Effector CD8-positive, alpha-beta T cell (primary cell): Measurements from ENCODE around the gene TBCD.
A peak's percentile ranks its signal among the peaks of the same experiment; 100 is the strongest.

Experiments used
- DNase-seq: peaks from one replicate; lab custom pipeline; 2025; lab: John Stamatoyannopoulos, UW

Gene TBCD

DNA sequence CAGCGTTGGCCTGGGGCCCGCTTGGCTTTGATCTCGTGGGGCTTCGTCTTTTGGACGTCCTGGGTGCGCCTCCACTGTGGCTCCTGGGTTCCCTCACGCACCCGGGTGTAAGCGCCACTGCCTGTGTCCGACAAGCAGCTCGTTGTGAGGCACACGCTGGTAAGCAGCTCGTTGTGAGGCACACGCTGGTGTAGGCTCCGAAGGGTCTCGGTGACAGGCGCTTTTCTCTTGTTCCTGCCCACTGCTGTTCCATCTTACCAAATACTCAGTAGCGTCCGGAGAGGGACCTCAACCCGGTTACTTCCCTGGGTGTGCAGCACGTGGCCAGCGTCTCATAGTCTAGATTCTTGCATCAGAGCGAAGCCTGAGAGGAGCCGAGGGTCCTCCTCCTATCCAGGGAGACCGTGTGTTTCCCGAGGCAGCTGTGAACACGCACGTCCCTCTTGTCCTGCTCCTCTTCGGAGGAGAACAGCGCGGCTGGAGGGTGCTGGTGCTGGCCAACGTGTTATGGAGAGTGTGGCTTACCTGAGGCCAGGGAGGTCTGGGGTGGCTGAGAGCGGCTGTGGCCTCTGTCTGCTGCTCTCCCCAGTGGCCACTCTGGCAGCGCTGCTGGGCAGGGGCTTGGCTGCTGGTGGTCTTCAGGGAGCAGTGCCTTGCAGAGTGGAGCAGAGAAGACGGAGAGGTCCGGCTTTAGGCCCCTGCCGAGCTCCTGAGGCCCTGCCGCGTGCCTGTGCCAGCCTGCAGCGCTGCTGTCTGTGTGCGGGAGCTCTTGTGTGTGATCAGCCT, 120.1 kb downstream of the TBCD start:
- DNase-seq = no peak

DNA sequence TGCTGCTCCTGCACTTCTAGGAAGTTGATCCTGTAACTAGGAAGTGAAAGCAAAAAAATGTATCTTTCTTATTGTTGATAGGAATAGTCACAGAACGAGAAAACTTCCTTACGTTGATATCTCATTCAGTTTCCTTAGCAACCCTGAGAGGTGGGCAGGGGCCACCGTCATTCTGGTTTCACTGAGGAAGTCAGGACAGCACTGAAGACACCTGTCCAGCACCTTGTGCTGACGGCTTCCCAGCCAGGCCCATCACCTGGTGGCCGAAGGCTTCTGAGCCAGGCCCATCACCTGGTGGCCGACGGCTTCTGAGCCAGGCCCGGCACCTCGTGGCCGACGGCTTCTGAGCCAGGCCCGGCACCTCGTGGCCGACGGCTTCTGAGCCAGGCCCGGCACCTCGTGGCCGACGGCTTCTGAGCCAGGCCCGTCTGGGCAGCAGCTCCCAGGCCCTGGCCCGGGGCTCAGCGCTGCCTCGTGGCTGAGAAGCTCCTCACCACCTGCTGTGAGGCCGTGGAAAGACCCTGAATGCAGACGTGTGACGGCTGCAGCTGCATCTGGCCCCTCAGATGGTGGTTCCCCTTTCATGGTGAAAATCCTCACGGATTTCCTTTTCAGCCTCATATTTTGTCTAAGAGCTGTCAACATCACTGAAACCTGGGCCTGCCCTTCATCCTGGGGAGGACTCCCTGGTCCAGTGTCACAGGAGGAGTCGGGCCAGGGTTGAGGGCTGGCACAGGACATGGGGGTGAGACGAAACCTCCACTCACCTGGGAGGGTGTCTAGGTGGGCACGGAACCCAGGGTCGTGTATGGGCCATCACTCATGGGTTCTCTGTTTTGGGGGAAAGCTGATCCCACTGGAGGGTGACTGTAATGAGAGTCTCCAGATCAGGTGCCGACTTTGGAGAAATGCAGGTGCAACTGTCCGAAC, 121.0 kb downstream of the TBCD start:
- no peak for DNase-seq

DNA sequence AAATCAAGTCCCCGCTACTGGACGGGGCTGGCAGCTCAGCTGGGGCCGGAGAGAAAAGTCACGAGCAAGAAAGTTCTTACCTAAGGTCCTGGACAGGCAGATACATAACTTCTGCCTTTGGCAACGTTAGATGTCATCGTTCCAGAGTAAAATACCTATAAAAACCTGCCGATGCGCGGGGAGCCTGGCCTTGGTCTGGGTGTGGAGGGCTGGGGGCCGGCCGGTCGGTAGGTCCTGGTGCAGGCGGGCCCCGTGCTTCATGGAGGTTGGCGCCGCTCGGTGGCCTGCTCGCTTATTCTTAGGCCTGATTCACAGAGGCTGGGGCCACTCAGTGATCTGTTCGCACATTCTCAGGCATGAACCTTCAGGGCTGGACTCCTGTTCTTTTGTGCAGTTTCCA, 121.7 kb downstream of the TBCD start:
- no peak for DNase-seq

DNA sequence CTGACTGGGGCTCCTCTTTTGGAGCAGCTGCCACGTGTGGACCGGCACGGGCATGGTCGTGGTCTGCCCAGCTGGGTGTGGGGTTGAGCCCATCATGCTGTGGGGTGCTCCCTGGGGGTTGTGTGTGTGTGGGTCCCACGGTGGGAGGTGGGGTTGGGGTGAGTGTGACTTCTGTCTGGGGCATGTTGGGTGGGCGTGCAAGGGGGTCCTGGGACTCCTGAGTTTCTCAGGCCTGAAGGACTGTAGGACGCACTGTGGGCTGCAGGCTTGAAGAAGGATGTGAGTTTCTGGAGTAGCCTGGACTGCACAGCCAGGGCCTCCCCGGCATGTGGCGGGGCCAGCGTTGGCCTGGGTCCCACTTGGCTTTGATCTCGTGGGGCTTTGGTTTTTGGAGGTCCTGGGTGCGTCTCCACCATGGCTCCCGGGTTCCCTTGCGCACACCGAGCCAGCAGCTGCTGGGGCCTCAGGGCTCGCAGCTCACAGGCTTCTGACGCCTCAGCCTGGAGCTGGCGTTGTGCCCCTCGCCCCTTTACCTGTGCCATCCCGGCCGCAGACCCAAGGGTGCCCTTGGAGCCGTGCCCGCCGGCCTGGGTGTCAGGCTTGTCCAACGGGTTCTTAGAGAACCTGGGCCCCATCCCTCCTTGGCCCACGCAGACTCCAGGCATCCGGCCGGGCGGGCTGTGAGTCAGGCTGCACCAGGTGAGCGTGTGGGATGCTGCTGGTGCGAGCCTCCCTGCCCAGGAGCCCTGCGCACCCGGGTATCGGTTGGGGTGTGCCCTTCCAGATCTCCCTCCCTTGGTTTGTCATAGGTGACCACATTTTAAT, 122.4 kb downstream of the TBCD start:
- DNase-seq = no peak

DNA sequence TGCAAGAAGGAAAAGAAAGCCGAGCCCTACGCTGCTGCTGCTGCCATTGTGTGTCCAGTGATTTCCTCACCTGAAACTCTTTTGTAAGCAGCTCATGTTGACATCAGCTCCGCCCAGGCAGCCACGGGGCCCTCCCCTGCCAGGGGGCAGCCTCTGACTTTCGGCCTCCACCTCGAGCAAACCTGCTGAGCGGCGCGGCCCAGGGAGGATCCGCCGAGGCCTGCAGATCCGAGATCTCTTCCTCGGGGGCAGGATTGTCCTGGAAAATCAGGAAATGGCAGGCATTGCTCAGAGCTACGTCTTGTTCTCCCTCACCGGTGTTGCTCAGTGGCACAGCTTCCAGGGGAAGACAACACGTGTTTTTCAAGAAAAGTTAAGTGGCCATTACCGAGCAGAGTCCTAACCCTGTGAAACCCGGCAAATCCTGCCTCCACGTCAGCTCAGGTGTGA, 123.6 kb downstream of the TBCD start:
- DNase-seq = no peak

DNA sequence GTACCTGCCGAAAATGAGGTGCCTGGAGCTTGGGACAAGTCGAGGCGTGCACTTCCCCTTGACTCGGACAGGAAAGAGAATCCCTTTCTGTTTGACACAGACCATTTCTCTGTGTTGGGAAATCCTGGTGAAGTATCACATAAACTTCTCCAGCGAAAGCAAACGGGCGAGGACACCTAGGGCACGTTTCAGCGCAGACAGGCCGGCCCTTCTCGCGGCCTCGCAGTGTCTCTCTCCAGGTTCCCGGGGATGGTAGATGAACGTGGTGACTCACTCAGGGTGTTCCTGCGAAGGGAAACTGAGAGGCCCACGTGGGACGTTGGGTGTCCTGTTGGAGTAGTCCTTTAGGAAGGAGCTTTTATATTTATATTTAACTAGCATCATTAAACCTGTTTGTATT, 124.3 kb downstream of the TBCD start:
- no peak for DNase-seq

DNA sequence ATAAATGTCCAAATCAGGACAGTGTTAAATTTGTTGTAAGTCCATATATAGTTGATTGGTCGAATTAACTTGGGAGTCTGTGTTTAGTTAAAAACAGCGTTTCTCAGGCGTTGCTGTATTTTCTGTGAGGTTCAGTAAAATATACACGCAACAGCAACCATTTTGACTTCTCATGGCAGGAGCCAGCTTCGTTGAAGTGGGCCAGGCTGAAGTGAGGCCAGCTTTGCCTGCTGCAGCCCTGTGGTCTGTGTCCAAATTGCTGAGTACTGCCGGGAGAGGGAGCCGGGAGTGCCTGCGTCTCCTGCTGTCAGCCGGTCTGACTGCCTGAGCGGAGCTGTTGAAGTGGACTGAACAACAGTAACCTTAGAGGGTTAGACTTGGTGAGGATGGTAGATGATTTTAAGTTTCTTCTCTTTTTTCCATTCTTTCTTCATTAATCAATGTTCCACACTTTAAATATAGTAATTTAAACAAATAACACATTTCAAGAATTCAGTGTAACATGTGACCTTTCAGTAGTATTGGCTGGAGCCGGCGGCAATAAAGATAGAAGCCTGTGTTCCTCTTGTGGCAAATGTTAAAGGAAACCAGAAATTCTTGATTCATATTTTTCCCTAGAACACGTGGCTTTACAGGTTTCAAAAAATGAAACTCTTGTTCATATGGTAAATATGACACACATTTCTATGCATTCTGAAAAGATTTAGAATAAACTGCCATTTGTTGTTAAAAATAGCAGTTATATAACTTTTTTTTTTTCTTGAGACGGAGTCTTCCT, 124.9 kb downstream of the TBCD start:
- no peak for DNase-seq

DNA sequence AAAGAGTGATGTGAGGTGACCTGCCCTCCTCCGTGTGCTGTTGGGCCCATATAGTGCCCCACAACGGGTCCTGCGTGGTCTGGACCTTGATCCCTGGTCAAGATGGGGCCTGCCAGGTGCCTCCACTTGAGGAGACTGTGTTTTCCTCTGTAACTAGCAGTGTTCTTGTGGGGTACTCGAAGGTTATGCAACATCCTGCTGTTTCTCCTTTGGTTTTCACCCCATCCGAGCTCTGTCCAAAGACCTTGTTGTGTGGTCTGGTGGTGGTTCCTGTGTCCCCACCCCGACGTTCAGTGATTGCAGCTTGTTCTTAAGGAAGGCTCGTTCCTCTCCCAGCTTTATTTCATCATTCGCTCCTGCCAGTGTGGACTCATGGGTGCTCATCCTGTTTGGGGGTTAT, 126.7 kb downstream of the TBCD start:
- DNase-seq = no peak

DNA sequence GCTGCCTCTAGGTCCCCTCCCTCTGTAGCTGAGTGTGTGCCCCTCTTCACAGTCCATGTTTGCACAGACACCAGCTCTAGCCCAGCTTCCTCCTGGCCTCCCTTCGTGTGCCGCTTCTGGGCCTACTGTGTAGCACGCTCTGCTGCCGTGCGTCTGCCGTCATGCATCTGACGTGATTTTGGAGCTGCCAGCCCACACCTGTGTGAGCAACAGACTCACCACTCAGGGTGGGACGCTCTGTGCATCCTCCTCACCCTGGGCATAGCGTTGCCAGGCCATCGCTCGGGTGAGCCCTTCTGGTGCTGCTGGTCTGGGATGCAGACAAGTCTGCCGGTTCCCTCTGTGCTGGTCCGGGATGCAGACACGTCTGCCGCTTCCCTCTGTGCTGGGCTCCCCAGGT, 127.4 kb downstream of the TBCD start:
- DNase-seq = no peak

DNA sequence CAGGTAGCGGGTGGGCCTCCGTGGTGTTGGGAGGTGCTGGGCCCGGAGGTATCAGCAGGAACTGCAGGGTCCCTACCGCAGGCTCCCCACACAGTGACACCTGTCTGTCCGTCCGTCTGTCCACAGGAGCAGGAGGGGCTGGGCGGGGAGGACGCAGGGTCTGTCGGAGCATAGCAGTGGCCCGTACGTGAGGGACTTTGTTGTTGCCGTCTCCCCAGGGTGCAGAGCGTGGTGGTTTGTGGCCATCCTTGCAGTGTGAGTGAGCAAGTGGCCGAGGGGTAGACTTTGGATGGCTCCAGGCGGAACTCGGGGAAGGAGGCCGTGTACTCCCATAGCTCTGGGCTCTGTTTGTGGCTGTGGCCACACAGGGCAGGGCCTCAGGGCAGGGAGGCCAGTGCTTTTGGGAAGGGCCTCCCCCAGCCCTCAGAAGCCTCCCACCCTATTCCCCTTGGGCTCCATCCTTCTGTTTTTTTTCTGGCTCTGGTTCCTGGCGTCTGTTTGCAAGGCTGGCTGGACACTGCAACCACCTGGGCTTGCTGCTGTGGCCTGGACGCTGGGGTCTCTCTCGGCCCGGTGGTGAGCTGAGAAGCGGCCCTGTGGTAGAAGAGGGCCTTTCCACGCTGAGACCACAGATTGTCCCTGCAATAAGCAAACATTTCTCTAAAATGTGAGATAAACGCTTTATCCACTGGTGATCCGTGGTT, 128.9 kb downstream of the TBCD start:
- no peak for DNase-seq

DNA sequence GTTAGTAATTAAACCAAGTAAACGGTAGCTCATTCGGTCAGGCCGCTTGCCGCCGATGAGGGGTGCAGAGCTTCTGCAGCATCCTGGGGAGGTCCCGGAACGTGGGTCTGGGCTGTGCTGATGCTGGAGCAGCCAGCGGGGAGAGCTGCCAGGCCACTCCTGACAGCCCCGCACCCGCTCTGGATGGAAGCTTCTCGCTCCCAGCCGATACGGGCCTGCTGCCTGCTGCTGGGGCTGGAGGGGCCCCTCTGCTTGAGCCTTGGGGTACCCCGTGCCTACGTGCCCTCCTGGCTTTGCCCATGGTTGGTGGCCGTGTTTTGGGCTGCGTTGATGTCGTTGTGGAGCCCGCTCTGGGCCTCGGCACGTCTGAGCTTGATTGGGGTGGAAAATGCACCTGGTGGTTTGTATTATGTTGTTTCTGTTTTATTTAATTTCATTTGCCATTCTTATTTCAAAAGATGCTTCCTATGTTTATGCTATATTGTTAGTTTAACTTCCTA, 129.5 kb downstream of the TBCD start:
- DNase-seq = no peak

DNA sequence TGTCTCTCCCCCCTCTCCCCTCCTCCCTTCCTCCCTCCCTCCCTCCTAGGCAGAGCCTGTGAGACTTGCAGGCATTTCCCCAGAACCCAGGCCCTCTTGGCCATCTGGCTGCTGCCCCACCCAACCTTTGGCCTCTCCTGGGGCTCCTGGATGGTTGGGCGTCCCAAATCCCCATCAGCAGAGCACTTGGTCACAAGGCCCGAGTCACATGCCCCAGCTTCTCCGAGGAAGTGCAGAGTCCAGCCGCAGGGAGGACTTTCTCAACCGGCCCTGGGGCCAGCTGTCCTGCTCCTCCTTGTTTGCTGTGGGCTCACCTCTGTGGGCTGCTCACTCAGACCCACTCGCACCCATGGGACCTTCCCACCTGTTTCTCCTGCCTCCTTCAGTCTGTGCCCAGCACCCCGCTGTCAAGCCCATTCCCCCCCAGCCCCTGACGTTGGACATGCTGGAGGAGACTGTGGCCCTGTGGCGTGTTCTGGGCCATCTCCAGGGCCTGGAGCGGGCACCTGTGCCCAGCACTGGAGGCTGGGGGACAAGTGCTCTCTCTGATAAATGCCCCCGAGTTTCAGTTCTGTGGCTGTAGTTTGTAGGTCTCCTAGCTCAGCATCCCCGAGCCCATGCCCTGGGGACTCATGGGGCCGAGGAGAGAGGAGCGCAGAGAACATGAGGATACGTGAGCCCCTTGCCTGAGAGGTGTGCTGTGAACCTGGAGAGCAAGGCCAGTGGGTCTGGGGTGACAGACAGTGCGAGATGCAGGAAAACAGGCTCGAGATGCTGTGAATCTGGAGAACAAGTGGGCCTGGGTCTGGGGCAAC, 130.2 kb downstream of the TBCD start:
- no peak for DNase-seq

DNA sequence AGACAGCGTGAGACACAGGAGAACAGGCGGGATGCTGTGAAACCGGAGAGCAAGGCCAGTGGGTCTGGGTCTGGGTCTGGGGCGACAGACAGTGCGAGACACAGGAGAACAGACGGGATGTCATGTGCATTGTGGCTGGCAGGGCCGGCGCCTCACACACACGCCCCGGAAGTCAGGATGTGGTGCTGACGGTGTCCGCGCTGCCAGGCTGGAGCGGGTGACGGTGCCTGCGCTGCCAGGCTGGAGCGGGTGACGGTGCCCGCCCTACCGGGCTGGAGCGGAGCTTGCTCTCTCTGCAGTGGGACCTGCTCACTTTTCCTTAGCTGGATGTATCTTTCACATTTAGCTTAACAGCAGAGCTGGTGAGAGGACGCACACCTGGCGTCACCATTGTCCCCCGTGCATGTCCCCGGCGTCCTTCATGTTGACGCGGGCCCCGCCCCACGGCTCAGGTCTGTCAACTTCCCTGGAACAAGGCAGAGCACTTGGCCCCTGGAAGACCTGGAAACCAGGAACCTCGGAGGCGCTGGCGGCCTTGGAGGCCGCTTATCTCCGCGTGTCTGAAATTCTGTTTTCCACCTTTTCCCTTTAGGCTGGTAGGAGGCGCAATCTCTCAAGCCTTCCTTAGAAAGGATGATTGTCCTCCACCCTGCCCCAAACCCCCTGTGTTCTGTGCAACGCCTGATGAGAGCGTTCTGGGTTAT, 131.0 kb downstream of the TBCD start:
- DNase-seq = peak; percentile 54

DNA sequence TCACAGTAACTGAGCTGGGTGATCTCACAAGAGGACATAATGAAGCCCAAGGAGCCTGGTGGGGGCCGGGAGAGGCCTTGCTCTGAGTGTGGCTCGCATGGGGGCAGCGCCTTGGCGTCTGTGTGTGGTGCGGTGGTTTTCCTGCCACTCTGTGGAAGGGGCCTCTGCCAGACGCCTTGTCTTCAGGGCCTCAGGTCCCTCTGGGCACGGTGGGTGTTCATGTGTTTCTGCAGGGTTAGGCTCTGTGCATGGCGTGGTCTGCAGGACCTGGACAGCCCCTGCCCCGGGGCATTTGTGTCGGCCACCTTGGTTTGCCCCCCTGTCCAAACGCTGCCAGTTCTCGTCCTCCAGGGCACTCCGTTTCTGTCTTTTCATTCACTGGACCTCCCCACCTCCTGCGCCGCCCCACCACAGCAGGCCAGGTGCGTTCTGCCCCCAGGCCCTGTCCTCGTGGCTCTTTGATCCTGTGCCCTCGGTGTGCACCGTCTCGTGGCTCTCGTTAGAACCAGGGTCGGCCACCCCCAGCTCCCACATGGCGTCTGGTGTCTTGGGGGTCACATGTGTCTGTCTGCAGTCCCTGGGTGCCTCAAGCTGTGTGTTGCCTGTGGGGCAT, 131.7 kb downstream of the TBCD start:
- DNase-seq = no peak

DNA sequence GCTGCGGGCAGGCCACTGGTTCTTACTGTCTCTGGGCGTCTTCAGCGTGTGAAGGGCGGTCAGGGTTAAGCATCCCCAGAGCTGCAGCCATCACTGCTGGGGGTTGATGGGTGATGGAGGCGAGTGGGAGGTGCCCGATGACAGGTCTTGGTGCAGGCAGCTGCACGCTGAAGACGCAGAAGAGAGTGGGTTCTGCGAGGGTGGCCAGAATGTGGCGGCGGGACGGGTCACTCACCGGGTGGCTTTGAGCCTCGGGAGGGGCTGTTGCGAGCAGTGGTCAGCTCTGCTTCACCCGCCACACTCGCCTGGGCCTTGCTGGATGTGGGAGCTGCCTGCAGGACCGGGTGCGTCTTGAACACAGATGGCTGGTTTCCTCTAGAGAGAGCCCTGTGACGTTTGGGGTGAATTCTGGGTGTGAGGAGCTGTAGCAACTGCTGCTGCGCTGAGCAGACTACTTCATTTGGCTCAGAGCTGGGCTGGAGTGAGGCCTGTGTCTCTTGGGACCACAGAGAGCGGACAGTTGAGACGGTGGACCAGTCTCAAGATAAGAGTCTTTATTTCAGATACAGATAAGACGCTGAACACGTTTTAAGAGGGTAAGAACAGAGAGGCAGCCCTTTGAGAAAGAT, 132.6 kb downstream of the TBCD start:
- DNase-seq = no peak

DNA sequence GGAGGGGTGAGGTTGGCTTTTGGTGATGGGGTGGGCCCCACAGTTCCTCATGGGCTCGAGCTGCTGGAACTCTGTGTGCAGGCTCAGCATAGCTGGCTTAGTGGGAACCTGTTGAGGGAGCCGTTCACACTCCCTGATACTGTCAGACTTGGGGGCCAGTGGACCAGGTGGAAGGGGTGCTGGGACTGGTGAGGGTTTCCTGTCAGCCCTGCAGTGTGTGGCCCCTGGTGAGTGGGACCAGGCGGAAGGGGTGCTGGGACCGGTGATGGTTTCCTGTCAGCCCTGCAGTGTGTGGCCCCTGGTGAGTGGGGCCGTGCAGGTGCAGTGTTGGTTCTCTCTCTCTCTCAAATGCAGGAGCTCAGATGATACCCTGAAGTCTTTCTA, 133.1 kb downstream of the TBCD start:
- DNase-seq = no peak

DNA sequence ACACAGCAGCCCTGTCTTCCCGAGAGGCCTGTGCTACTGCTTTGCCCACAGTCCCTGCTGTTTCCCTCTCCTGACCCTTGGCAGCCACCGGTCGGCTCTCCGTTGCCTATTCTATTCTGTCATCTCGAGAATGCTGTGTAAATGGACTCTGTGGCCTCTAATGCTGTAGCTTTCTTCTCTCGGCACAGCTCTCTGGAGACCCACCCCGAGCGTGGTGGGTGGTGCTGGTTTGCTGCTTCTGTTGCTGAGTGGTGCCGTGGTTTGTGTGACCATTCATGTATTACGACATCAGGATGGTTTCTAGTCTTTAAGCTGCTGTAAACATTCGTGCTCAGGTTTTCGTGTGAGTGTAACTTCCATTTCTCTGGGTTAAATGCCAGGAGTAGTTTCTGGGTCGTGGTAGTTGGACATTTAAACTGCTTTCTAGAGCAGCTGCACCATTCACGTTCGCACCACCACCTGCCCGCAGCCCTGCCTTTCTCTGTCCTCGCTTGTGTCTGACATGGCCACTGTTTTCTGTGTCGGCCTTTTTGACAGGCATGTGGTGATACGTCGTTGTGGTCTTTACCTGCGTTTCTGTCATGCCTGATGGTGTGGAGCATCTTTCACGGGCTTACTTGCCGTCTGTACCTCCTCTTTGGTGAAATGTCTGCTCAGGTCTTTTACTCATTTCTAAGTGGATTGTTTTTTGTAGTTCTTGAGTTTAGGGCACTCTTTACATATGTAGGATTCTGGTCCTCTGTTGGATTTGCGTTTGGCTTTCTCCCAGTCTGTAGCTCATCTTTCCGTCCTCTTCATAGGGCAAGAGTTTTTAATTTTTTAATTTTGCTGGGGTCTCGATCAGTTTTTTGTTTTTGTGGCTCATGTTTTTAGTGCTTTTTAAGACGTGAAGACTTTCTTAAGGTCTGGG, 135.6 kb downstream of the TBCD start:
- DNase-seq = no peak
